ENCODE measurements around the gene LRRC1.

The LRRC1 gene

GRCh38 chr6:53944091-53944490 is 149.3 kb downstream of the LRRC1 start:
- Histone ChIP-seq H3K36me3 (ENCODE audit: control insufficient read depth, insufficient read depth, low read length) (no peaks in the 10 kb centered on the region), H3K4me1 (ENCODE audit: control insufficient read depth, insufficient read depth, low read length) (no peaks in the 10 kb centered on the region), H3K27me3 (ENCODE audit: control insufficient read depth, insufficient read depth, low read length) (no peaks in the 10 kb centered on the region), H3K9ac (ENCODE audit: low read depth, low read length) (no peak overlapping the region), H3K27ac (ENCODE audit: low read depth, low read length) (no peak overlapping the region), H3K9me3 (ENCODE audit: control insufficient read depth, insufficient read depth, low read length) (no peaks in the 10 kb centered on the region), H3K4me3 (ENCODE audit: low read depth, low read length) (no peak overlapping the region)

GRCh38 chr6:53944543-53944942 is 149.7 kb downstream of the LRRC1 start:
- no peak overlapping the region for H3K27ac ChIP-seq (ENCODE audit: low read depth, low read length)
- H3K4me1 ChIP-seq (ENCODE audit: control insufficient read depth, insufficient read depth, low read length): no peaks in the 10 kb centered on the region
- H3K4me3 ChIP-seq (ENCODE audit: low read depth, low read length): no peak overlapping the region
- H3K27me3 ChIP-seq (ENCODE audit: control insufficient read depth, insufficient read depth, low read length): no peaks in the 10 kb centered on the region
- no peaks in the 10 kb centered on the region for H3K9me3 ChIP-seq (ENCODE audit: control insufficient read depth, insufficient read depth, low read length)
- no peaks in the 10 kb centered on the region for H3K36me3 ChIP-seq (ENCODE audit: control insufficient read depth, insufficient read depth, low read length)
- no peak overlapping the region for H3K9ac ChIP-seq (ENCODE audit: low read depth, low read length)

- H3K9ac ChIP-seq (ENCODE audit: low read depth, low read length): no peak overlapping the region
- H3K27ac ChIP-seq (ENCODE audit: low read depth, low read length): no peak overlapping the region
- H3K27me3 ChIP-seq (ENCODE audit: control insufficient read depth, insufficient read depth, low read length): no peaks in the 10 kb centered on the region
Observed at GRCh38 chr6:53945765-53946407, 151.1 kb downstream of the LRRC1 start.

GRCh38 chr6:53947780-53948179 is 153.0 kb downstream of the LRRC1 start:
- H3K36me3 ChIP-seq (ENCODE audit: control insufficient read depth, insufficient read depth, low read length): no peaks in the 10 kb centered on the region
- H3K9ac ChIP-seq (ENCODE audit: low read depth, low read length): no peak overlapping the region
- no peaks in the 10 kb centered on the region for H3K9me3 ChIP-seq (ENCODE audit: control insufficient read depth, insufficient read depth, low read length)
- no peak overlapping the region for H3K4me3 ChIP-seq (ENCODE audit: low read depth, low read length)
- H3K27ac ChIP-seq (ENCODE audit: low read depth, low read length): no peak overlapping the region
- no peaks in the 10 kb centered on the region for H3K4me1 ChIP-seq (ENCODE audit: control insufficient read depth, insufficient read depth, low read length)
- H3K27me3 ChIP-seq (ENCODE audit: control insufficient read depth, insufficient read depth, low read length): no peaks in the 10 kb centered on the region

More at GRCh38 chr6:53945765-53946407, 151.1 kb downstream of the LRRC1 start:
- no peak overlapping the region for H3K4me3 ChIP-seq (ENCODE audit: low read depth, low read length)
- H3K36me3 ChIP-seq (ENCODE audit: control insufficient read depth, insufficient read depth, low read length): no peaks in the 10 kb centered on the region
- H3K4me1 ChIP-seq (ENCODE audit: control insufficient read depth, insufficient read depth, low read length): no peaks in the 10 kb centered on the region
- H3K9me3 ChIP-seq (ENCODE audit: control insufficient read depth, insufficient read depth, low read length): no peaks in the 10 kb centered on the region

GRCh38 chr6:53951383-53951782 is 156.6 kb downstream of the LRRC1 start:
- Histone ChIP-seq H3K4me3 (ENCODE audit: low read depth, low read length) (no peak overlapping the region), H3K9ac (ENCODE audit: low read depth, low read length) (no peak overlapping the region), H3K9me3 (ENCODE audit: control insufficient read depth, insufficient read depth, low read length) (no peaks in the 10 kb centered on the region), H3K4me1 (ENCODE audit: control insufficient read depth, insufficient read depth, low read length) (no peaks in the 10 kb centered on the region), H3K27ac (ENCODE audit: low read depth, low read length) (no peak overlapping the region), H3K27me3 (ENCODE audit: control insufficient read depth, insufficient read depth, low read length) (no peaks in the 10 kb centered on the region), H3K36me3 (ENCODE audit: control insufficient read depth, insufficient read depth, low read length) (no peaks in the 10 kb centered on the region)

- no peaks in the 10 kb centered on the region for H3K36me3 ChIP-seq (ENCODE audit: control insufficient read depth, insufficient read depth, low read length)
- no peak overlapping the region for H3K4me3 ChIP-seq (ENCODE audit: low read depth, low read length)
- H3K4me1 ChIP-seq (ENCODE audit: control insufficient read depth, insufficient read depth, low read length): no peaks in the 10 kb centered on the region
- no peaks in the 10 kb centered on the region for H3K9me3 ChIP-seq (ENCODE audit: control insufficient read depth, insufficient read depth, low read length)
- H3K9ac ChIP-seq (ENCODE audit: low read depth, low read length): no peak overlapping the region
- no peaks in the 10 kb centered on the region for H3K27me3 ChIP-seq (ENCODE audit: control insufficient read depth, insufficient read depth, low read length)
- H3K27ac ChIP-seq (ENCODE audit: low read depth, low read length): no peak overlapping the region
Observed at GRCh38 chr6:53956068-53956711, 161.4 kb downstream of the LRRC1 start.

GRCh38 chr6:53956804-53957203 is 162.0 kb downstream of the LRRC1 start:
- Histone ChIP-seq H3K9ac (ENCODE audit: low read depth, low read length) (no peak overlapping the region), H3K27ac (ENCODE audit: low read depth, low read length) (no peak overlapping the region), H3K27me3 (ENCODE audit: control insufficient read depth, insufficient read depth, low read length) (no peaks in the 10 kb centered on the region), H3K9me3 (ENCODE audit: control insufficient read depth, insufficient read depth, low read length) (no peaks in the 10 kb centered on the region), H3K4me3 (ENCODE audit: low read depth, low read length) (no peak overlapping the region), H3K4me1 (ENCODE audit: control insufficient read depth, insufficient read depth, low read length) (peaks cover 4% of the 10 kb centered on the region), H3K36me3 (ENCODE audit: control insufficient read depth, insufficient read depth, low read length) (no peaks in the 10 kb centered on the region)

GRCh38 chr6:53959717-53960116 is 164.9 kb downstream of the LRRC1 start:
- H3K36me3 ChIP-seq (ENCODE audit: control insufficient read depth, insufficient read depth, low read length): no peaks in the 10 kb centered on the region
- H3K27ac ChIP-seq (ENCODE audit: low read depth, low read length): no peak overlapping the region
- no peaks in the 10 kb centered on the region for H3K27me3 ChIP-seq (ENCODE audit: control insufficient read depth, insufficient read depth, low read length)
- H3K4me1 ChIP-seq (ENCODE audit: control insufficient read depth, insufficient read depth, low read length): peaks cover 9% of the 10 kb centered on the region
- no peak overlapping the region for H3K4me3 ChIP-seq (ENCODE audit: low read depth, low read length)
- no peak overlapping the region for H3K9ac ChIP-seq (ENCODE audit: low read depth, low read length)
- H3K9me3 ChIP-seq (ENCODE audit: control insufficient read depth, insufficient read depth, low read length): no peaks in the 10 kb centered on the region

GRCh38 chr6:53960311-53960710 is 165.5 kb downstream of the LRRC1 start:
- Histone ChIP-seq H3K27ac (ENCODE audit: low read depth, low read length) (no peak overlapping the region), H3K27me3 (ENCODE audit: control insufficient read depth, insufficient read depth, low read length) (no peaks in the 10 kb centered on the region), H3K9me3 (ENCODE audit: control insufficient read depth, insufficient read depth, low read length) (no peaks in the 10 kb centered on the region), H3K36me3 (ENCODE audit: control insufficient read depth, insufficient read depth, low read length) (no peaks in the 10 kb centered on the region), H3K9ac (ENCODE audit: low read depth, low read length) (no peak overlapping the region), H3K4me1 (ENCODE audit: control insufficient read depth, insufficient read depth, low read length) (peaks cover 9% of the 10 kb centered on the region), H3K4me3 (ENCODE audit: low read depth, low read length) (no peak overlapping the region)

GRCh38 chr6:53961679-53962370 is 167.0 kb downstream of the LRRC1 start:
- Histone ChIP-seq H3K9me3 (ENCODE audit: control insufficient read depth, insufficient read depth, low read length) (no peaks in the 10 kb centered on the region), H3K27me3 (ENCODE audit: control insufficient read depth, insufficient read depth, low read length) (no peaks in the 10 kb centered on the region), H3K27ac (ENCODE audit: low read depth, low read length) (peak overlapping the region; percentile 50), H3K4me1 (ENCODE audit: control insufficient read depth, insufficient read depth, low read length) (peaks cover 9% of the 10 kb centered on the region), H3K9ac (ENCODE audit: low read depth, low read length) (no peak overlapping the region), H3K4me3 (ENCODE audit: low read depth, low read length) (no peak overlapping the region), H3K36me3 (ENCODE audit: control insufficient read depth, insufficient read depth, low read length) (no peaks in the 10 kb centered on the region)

GRCh38 chr6:53962646-53963045 is 167.8 kb downstream of the LRRC1 start:
- no peak overlapping the region for H3K9ac ChIP-seq (ENCODE audit: low read depth, low read length)
- no peaks in the 10 kb centered on the region for H3K9me3 ChIP-seq (ENCODE audit: control insufficient read depth, insufficient read depth, low read length)
- H3K36me3 ChIP-seq (ENCODE audit: control insufficient read depth, insufficient read depth, low read length): no peaks in the 10 kb centered on the region
- H3K27ac ChIP-seq (ENCODE audit: low read depth, low read length): peak overlapping the region; percentile 46
- no peak overlapping the region for H3K4me3 ChIP-seq (ENCODE audit: low read depth, low read length)
- H3K27me3 ChIP-seq (ENCODE audit: control insufficient read depth, insufficient read depth, low read length): no peaks in the 10 kb centered on the region
- H3K4me1 ChIP-seq (ENCODE audit: control insufficient read depth, insufficient read depth, low read length): peaks cover 15% of the 10 kb centered on the region

Measured in HUES48 (cell line).